Cardiac muscle cell (in vitro differentiated cells and primary cell): ENCODE data around the gene VTI1A. TPM values are rescaled to one million over a fixed set of nuclear protein-coding genes. Genes with fewer than 3 reads are reported as not detected.

Experiments used
- DNase-seq, 2 donors: peaks; one replicate each; pipeline versions ENCODE4 v3.0.0 to v3.0.0-alpha.2; 2010 to 2017; ENCODE audit warnings: low read depth in 1 of 2, low spot score in 1 of 2
- H3K27ac ChIP-seq: fragments of 200-600 bp; sonication (generic); 2 replicates; pipeline ENCODE4 v1.5.1; 2016
- H3K27me3 ChIP-seq: fragments of 200-600 bp; sonication (generic); 2 replicates; pipeline ENCODE4 v1.6.0; 2016; ENCODE audit warnings: control low read depth
- H3K36me3 ChIP-seq: fragments of 200-600 bp; sonication (generic); 2 replicates; pipeline ENCODE4 v1.5.1; 2016; ENCODE audit warnings: control low read depth
- H3K4me1 ChIP-seq: fragments of 200-600 bp; sonication (generic); 2 replicates; pipeline ENCODE4 v1.8.1; 2017; ENCODE audit warnings: low read depth, mild to moderate bottlenecking, mixed run types
- H3K4me3 ChIP-seq: fragments of 200-600 bp; sonication (generic); 2 replicates; pipeline ENCODE4 v1.5.1; 2016; ENCODE audit warnings: mild to moderate bottlenecking
- H3K9me3 ChIP-seq: fragments of 200-600 bp; sonication (generic); 2 replicates; pipeline ENCODE4 v1.5.1; 2017; ENCODE audit warnings: low read depth, mild to moderate bottlenecking, control low read depth
- polyA plus RNA-seq: library from polyadenylated mRNA; unstranded; fragments of >200 nt; fragmentation: Nextera tagmentation; extraction: Ambion mirVana; gene quantifications from 2 replicates; pipeline ENCODE4 v1.2.1, GENCODE V29; 2016
- total RNA-seq: library from RNA; depleted of rRNA; stranded (reverse); fragments of >200 nt; gene quantifications from 2 replicates; pipeline ENCODE4 v1.2.3, GENCODE V29; 2016
- TF ChIP-seq, protein P1 (sequence below): IDR thresholded peaks from 2 replicates; pipeline ENCODE4 v1.5.1; 2012; ENCODE audit warnings: low read depth, mild to moderate bottlenecking, low read length

Gene VTI1A
- total and polyA plus RNA-seq, 2 experiments from 2014 or later: 19.3 to 33.1 TPM

DNA sequence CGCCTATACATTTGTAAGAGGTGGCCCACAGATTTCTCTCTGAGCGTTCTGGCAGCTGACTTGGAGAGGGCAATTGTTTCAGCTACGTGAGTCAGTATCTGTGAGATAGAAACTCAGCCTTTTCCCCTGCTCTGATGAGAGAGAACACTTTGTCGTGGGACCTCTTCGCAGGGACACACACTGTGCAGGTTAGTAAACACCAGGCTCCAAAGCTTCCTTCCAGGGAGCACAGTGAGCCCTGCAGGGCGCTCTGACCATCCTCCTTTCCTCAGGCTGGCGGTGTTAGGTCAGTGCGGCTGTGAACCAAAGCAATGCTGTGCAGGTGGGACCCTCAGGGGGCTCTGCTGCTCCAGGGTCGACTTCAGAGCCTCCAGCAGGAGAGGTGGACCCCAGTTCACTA lies 350.8 kb downstream of the VTI1A start:
- H3K4me3 ChIP-seq: no peak overlapping the region
- peaks cover 17% of the 10 kb centered on the region for H3K4me1 ChIP-seq
- no peak for DNase-seq
- H3K27ac ChIP-seq: no peak overlapping the region
- no peaks in the 10 kb centered on the region for H3K9me3 ChIP-seq
- TF ChIP-seq, protein P1, sequence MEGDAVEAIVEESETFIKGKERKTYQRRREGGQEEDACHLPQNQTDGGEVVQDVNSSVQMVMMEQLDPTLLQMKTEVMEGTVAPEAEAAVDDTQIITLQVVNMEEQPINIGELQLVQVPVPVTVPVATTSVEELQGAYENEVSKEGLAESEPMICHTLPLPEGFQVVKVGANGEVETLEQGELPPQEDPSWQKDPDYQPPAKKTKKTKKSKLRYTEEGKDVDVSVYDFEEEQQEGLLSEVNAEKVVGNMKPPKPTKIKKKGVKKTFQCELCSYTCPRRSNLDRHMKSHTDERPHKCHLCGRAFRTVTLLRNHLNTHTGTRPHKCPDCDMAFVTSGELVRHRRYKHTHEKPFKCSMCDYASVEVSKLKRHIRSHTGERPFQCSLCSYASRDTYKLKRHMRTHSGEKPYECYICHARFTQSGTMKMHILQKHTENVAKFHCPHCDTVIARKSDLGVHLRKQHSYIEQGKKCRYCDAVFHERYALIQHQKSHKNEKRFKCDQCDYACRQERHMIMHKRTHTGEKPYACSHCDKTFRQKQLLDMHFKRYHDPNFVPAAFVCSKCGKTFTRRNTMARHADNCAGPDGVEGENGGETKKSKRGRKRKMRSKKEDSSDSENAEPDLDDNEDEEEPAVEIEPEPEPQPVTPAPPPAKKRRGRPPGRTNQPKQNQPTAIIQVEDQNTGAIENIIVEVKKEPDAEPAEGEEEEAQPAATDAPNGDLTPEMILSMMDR: no peak
- no peaks in the 10 kb centered on the region for H3K36me3 ChIP-seq
- no peaks in the 10 kb centered on the region for H3K27me3 ChIP-seq

DNA sequence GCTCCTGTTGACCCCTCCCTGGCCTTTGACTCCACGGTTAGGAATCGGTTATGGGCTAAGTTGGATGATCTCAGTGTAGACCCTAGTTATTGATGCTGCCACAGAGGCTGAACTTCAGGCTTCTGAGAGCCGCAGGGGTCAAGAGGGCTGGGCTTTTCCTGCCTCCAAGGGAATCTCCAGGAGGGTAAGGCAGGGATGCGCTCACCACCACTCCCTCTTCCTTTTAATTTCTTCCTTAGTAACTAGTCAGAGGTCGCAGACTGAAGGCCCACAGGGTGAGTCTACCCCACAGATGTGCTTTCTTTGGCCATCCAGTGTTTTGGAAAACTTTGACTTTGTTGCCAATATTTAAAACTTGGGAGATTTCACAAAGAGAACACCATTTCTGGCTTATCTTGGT lies 352.0 kb downstream of the VTI1A start:
- H3K4me1 ChIP-seq: peaks cover 14% of the 10 kb centered on the region
- TF ChIP-seq, protein P1: no peak
- no peak for DNase-seq
- H3K9me3 ChIP-seq: no peaks in the 10 kb centered on the region
- H3K27me3 ChIP-seq: no peaks in the 10 kb centered on the region
- H3K36me3 ChIP-seq: no peaks in the 10 kb centered on the region
- H3K4me3 ChIP-seq: no peak overlapping the region
- no peak overlapping the region for H3K27ac ChIP-seq

DNA sequence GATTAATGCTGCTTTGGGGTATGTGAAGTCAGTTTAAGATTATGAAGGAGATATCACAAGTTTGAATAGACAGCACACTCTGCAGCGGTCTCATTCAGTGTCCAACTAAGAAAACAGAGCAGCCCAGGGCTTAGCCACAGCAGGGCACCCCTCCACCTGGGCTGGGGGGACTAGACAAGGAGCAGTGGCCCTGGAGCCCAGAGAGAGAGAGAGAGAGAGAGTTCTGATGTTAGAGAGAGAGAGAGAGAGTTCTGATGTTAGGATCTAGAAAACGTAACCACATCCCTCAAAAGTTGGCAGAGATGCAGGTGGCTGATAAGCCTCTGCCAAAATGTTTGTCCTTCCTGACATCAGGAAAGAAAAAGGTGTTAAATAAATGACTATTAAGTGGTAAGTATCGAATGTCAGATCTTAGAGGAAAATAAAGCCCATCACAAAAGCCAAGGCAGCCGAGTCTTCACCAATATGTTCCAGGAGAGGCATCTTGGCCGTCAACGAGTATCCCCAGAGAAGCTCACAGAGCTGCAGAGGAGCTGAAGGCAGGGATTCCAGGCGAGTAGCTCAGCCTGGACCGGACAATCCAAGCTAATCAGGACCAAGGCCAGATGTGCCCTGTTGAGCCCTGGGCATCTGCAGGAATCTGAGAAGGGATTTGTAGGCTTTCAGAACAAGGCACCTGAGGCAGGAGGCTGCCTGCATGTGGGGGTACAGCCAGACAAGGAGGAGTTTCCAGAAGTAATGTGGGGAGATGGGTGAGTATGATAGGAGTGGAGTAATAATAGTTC lies 352.9 kb downstream of the VTI1A start:
- Histone ChIP-seq H3K4me1 (peaks cover 21% of the 10 kb centered on the region), H3K9me3 (no peaks in the 10 kb centered on the region), H3K4me3 (no peak overlapping the region), H3K27ac (no peak overlapping the region), H3K27me3 (no peaks in the 10 kb centered on the region), H3K36me3 (no peaks in the 10 kb centered on the region)
- no peak for DNase-seq
- TF ChIP-seq, protein P1: no peak

DNA sequence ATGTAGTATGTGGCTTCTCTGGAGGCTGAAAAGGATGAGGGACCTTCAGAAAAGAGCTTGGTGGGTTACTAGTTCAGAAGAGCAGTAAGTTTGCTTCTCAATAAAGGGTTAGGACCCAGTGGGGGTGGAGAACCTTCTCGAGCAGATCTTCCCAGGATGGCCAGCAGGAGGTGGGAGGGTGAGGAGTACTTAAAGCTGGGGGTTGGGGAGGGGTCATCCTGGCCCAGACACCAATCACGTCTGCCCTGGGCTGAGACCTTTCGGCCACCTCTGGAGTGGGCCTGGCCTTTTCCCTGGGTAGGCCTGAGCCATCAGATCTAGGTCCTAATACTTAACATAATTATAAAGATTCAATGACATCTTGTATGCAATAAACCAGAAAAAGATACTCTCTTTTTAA lies 354.0 kb downstream of the VTI1A start:
- TF ChIP-seq, protein P1: no peak
- Histone ChIP-seq H3K36me3 (no peaks in the 10 kb centered on the region), H3K4me3 (no peak overlapping the region), H3K9me3 (no peaks in the 10 kb centered on the region), H3K27ac (no peak overlapping the region), H3K4me1 (peaks cover 21% of the 10 kb centered on the region), H3K27me3 (no peaks in the 10 kb centered on the region)
- no peak for DNase-seq

DNA sequence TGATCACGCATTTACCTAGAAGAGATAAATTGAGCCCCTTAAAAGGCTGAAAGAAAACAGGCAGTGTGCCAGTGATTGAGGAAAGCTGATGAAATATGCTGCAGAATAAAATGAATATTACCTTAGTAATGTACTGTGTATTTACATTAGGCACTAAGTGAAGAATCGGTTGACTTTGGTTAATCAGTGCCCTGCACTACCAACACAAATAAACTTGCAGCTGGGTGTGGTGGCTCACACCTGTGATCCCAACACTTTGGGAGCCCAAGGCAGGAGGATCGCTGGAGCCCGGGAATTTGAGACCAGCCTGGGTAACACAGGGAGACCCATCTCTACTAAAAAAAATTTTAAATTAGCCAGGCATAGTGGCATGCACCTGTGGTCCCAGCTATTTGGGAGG lies 354.7 kb downstream of the VTI1A start:
- no peak for DNase-seq
- no peak overlapping the region for H3K4me3 ChIP-seq
- H3K9me3 ChIP-seq: no peaks in the 10 kb centered on the region
- H3K4me1 ChIP-seq: peaks cover 21% of the 10 kb centered on the region
- no peaks in the 10 kb centered on the region for H3K36me3 ChIP-seq
- no peak overlapping the region for H3K27ac ChIP-seq
- H3K27me3 ChIP-seq: no peaks in the 10 kb centered on the region
- TF ChIP-seq, protein P1: no peak
